ENCODE data around the gene THBS2. TPM values are rescaled to one million over a fixed set of nuclear protein-coding genes. Genes with fewer than 3 reads are reported as not detected.

THBS2 gene
- total RNA-seq, 2 experiments from 2014 or later = not detected

- Mint-ChIP-seq H3K27me3 (no peaks in the 10 kb centered on the region), H3K36me3 (ENCODE audit: low read depth) (no peaks in the 10 kb centered on the region), H3K9me3 (no peaks in the 10 kb centered on the region), H3K27ac (no peak overlapping the region), H3K4me3 (no peak overlapping the region), H3K4me1 (no peaks in the 10 kb centered on the region)
- POLR2A ChIA-PET = no interaction called here
- no peak for DNase-seq
- CTCF ChIA-PET = no interaction called here
These were observed 83.1 kb downstream of the THBS2 start for GRCh38 chr6:169170583-169170955.

DNA sequence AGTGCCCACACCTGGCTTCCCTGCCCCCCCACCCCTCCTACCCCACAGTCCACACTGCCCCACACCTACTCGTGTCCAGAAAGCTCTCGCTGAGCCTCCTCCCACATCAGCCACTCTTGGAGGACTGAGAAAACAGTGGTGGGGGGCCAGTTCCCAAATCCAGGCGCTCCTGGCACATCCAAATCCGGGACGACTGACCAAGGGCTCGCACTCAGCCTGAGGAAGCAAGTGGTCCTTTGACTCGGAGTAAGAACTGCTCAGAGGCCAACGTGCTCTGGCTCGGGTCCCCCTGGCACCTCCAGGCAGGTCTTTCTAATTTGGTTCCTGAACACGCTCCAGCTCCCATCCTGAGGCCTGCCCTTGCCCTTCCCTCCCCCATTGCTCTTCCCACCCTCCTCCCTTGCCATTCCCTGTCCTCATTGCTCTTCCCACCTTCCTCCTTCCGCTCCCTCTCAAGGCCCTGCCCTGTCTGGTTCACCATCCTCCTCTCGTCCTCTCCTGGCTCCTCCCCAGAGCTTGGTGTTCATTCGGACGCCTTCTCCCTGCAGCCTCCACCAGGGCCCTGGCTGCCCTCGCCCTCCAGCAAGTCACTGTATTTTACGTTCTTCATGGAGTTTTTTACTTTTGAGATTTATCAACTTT, 83.6 kb downstream of the THBS2 start:
- H3K4me3 Mint-ChIP-seq = no peak overlapping the region
- DNase-seq = no peak
- CTCF ChIA-PET = no interaction called here
- H3K4me1 Mint-ChIP-seq = no peaks in the 10 kb centered on the region
- POLR2A ChIA-PET = no interaction called here
- H3K27ac Mint-ChIP-seq = no peak overlapping the region
- no peaks in the 10 kb centered on the region for H3K27me3 Mint-ChIP-seq
- H3K36me3 Mint-ChIP-seq (ENCODE audit: low read depth) = no peaks in the 10 kb centered on the region
- no peaks in the 10 kb centered on the region for H3K9me3 Mint-ChIP-seq

DNA sequence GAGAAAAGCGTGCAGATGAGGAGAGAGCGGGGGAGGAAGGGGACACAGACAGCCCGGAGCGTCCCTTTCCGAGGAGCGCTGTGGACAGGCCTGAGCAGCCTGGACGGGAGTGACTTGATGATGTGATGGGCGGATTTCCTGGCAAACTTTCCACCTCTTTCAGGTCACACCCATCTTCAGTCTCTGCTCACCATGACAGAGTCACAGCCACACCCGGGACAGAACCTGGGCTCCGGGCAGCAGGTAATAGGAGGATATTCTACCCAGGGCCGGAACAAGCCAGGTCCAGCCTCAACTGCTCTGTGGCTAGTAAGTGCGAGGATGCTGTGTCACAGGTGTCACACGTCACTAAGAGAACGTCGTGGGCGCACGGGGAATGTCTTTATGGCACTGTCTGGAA, 84.3 kb downstream of the THBS2 start:
- H3K9me3 Mint-ChIP-seq = no peaks in the 10 kb centered on the region
- no peaks in the 10 kb centered on the region for H3K36me3 Mint-ChIP-seq (ENCODE audit: low read depth)
- CTCF ChIA-PET = no interaction called here
- no peak overlapping the region for H3K4me3 Mint-ChIP-seq
- no peaks in the 10 kb centered on the region for H3K4me1 Mint-ChIP-seq
- H3K27me3 Mint-ChIP-seq = no peaks in the 10 kb centered on the region
- POLR2A ChIA-PET = no interaction called here
- H3K27ac Mint-ChIP-seq = no peak overlapping the region
- no peak for DNase-seq

DNA sequence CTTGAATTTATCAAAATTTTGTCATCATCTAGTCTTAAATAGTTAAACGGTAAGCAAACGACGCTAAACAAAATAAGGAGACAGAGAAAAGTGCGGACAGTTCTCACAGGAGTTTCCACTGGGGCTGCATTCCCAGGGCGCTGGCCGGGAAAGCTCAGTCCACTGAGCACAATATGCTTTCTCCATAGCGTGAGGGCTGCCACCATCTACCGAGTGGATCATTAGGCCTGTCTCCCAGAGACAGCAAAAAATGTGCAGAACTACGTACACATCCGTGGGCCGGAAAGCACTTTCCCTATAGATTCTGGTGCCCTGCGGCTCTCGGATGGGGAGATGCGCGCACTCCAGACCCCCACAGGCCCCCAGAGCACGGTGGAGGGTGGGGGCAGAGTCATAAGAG, 84.9 kb downstream of the THBS2 start:
- ChIA-PET CTCF (no interaction called here), POLR2A (no interaction called here)
- no peak for DNase-seq
- Mint-ChIP-seq H3K4me1 (no peaks in the 10 kb centered on the region), H3K9me3 (no peaks in the 10 kb centered on the region), H3K36me3 (ENCODE audit: low read depth) (no peaks in the 10 kb centered on the region), H3K4me3 (no peak overlapping the region), H3K27ac (no peak overlapping the region), H3K27me3 (no peaks in the 10 kb centered on the region)

DNA sequence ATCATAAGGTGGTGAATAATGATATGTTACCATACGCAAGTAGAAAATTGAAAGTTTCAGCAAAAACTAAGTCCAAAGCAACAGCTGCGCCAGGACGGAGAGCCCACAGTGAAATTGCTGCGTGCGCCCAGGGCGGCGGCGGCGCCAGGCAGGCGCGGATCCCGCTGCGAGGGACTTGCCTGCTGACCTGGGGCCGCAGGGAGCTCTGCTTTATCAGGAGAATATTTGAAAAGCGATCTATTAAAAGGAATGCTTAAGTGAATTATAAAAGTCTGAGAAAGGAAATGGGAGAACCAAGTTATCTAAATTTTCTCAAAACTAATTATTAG, 85.4 kb downstream of the THBS2 start:
- no peaks in the 10 kb centered on the region for H3K4me1 Mint-ChIP-seq
- H3K27ac Mint-ChIP-seq = no peak overlapping the region
- POLR2A ChIA-PET = no interaction called here
- no peaks in the 10 kb centered on the region for H3K36me3 Mint-ChIP-seq (ENCODE audit: low read depth)
- no peak overlapping the region for H3K4me3 Mint-ChIP-seq
- no peaks in the 10 kb centered on the region for H3K9me3 Mint-ChIP-seq
- no peak for DNase-seq
- H3K27me3 Mint-ChIP-seq = no peaks in the 10 kb centered on the region
- CTCF ChIA-PET = no interaction called here

DNA sequence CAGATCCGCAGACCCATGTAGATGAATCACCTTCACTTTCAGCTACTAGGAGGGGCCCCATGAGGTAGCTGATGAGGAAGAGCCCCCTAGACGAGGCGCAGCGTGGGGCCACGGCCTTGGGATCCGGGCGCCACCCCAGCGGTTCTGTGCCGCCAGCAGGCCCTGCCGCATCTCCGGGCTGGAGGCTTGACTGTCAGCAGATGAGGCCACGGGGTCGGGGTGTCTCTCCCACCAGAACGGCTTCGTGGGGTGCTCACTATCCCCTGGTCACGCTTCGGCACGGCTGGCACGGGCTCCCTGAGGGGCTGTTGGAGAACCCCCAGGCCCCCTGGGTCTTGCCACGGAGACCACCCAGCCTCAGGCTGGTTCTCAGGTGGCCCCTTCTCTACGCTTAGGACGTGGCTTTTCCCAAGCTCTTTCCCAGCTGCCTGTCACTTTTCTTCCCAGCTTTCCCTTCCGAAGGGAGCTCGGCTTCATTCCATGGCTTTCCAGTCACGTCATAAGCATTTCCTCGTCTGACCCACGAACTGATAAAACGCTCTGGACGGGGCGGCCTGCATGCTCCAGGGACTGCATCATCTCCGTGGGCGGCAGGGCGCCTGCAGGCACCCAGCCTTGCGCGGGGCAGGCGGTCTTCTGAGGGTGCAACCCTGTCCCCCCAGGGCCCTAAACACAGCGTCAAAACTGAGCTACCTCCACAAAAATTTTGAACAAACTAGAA, 85.9 kb downstream of the THBS2 start:
- DNase-seq = no peak
- POLR2A ChIA-PET = no interaction called here
- no peaks in the 10 kb centered on the region for H3K36me3 Mint-ChIP-seq (ENCODE audit: low read depth)

DNA sequence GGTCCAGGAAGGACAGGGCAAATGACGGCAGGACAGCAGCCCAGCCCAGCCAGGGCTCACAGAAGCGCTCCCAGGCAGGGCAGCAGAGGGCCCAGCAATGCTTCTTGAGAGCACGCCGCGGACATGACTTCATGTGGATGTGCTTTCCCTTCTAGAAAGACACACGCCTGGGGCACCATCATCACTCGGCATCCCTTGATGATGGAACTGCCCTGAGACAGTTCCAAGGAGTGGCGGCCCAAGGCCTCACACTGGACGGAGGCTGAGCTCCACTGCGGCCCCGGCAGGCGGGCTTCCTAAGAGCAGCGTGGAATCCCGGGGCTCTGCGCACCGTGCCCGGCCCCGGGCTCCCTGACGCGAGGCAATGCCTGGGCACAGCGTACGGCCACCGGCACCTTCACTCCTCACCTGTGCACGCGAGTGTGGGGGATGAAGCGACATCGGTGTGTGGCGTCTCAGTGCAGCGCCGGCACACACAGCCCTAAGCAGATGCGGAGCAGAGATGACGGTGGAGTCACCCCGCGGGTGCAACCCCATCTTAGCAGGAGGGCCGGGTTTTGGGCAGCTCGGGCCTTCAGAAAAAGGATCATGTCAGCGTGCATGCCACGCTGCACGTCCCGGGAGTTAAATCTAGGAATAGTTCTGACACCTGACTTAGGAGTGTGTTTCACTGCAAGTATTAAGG, 86.6 kb downstream of the THBS2 start:
- ChIA-PET POLR2A (no interaction called here), CTCF (no interaction called here)
- no peak overlapping the region for H3K27ac Mint-ChIP-seq
- H3K36me3 Mint-ChIP-seq (ENCODE audit: low read depth) = no peaks in the 10 kb centered on the region
- no peak for DNase-seq
- no peaks in the 10 kb centered on the region for H3K9me3 Mint-ChIP-seq
- H3K4me3 Mint-ChIP-seq = no peak overlapping the region
- no peaks in the 10 kb centered on the region for H3K27me3 Mint-ChIP-seq
- H3K4me1 Mint-ChIP-seq = no peaks in the 10 kb centered on the region

More for the DNA sequence above, 85.9 kb downstream of the THBS2 start:
- Mint-ChIP-seq H3K27me3 (no peaks in the 10 kb centered on the region), H3K9me3 (no peaks in the 10 kb centered on the region), H3K27ac (no peak overlapping the region), H3K4me3 (no peak overlapping the region), H3K4me1 (no peaks in the 10 kb centered on the region)
- CTCF ChIA-PET = no interaction called here
